Progenitor cell of endocrine pancreas (in vitro differentiated cells): ENCODE data around the gene CCDC50. TPM values are rescaled to one million over a fixed set of nuclear protein-coding genes. Genes with fewer than 3 reads are reported as not detected.

Source experiments
- DNase-seq: peaks from one replicate; pipeline ENCODE4 v3.0.0; 2021; ENCODE audit warnings: low spot score; ENCODE audit not compliant: unreplicated experiment
- H3K27ac Mint-ChIP-seq: 2 replicates; pipeline ENCODE4 v1.8.0; 2021; ENCODE audit warnings: mild to moderate bottlenecking, moderate library complexity, mixed read lengths
- H3K27me3 Mint-ChIP-seq: 2 replicates; pipeline ENCODE4 v1.8.0; 2021; ENCODE audit warnings: mixed read lengths
- H3K36me3 Mint-ChIP-seq: 2 replicates; pipeline ENCODE4 v1.8.0; 2022; ENCODE audit warnings: mixed read lengths; ENCODE audit not compliant: insufficient read depth
- H3K4me1 Mint-ChIP-seq: 2 replicates; pipeline ENCODE4 v1.8.0; 2021; ENCODE audit warnings: low read depth, mixed read lengths
- H3K4me3 Mint-ChIP-seq: 2 replicates; pipeline ENCODE4 v1.8.0; 2021; ENCODE audit warnings: low read depth, mild to moderate bottlenecking, moderate library complexity, mixed read lengths
- H3K9me3 Mint-ChIP-seq: 2 replicates; pipeline ENCODE4 v1.8.0; 2021; ENCODE audit warnings: low read depth, mixed read lengths
- total RNA-seq: library from RNA; stranded (reverse); gene quantifications from 2 replicates; pipeline ENCODE4 v1.2.1, GENCODE V29; 2021
- TF ChIP-seq, protein P1 (sequence below): fragments of 200-600 bp; sonication (generic); IDR thresholded peaks from one replicate; pipeline ENCODE4 v1.5.0; 2021; ENCODE audit warnings: antibody characterized with exemption, mild to moderate bottlenecking; ENCODE audit not compliant: unreplicated experiment

Gene CCDC50
- total RNA-seq, 1 donor from 2014 or later, result 66.3 TPM

DNA sequence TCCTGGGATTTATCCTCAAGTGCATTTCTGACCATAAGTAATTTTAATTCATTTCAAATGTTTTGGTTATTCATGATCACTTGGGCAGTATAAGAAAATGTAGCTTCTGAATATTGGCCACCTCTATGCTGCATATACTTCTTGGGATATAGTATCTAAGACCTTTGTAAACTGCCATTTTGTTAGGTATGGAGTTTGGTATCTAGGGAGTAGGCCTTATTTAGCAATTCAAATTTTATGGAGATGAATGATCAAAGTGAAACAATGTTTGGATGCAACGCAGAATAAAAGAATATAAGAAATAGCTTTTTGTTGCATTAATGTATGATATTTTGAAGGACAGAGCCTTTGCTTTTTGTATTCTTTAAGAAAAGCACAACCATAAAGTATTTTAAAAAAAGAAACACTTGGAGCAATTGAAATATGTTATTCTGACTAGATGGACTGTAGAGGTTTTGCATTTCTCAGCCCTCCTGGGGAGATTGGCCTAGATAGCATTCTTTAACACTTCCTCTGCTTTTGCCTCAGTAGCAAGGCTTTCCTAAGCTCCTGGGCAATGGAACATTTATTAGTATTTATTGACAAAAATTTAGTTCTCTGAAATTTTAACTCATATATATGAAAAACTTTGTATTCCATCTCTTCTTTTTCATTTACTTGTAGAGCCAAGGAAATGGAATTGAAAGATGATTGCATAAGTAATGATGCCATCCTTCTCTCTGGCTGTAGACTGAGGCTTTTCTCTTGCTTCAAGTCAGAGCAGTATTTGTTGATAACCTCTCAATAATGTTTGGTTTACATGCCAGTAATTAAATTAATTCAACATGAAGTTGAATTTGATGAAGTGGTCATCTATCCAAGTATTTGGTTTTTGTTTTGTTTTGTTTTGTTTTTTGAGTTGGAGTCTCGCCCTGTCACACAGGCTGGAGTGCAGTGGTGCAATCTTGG is 62.9 kb downstream of the CCDC50 start:
- no peaks in the 10 kb centered on the region for H3K9me3 Mint-ChIP-seq
- DNase-seq, result no peak

DNA sequence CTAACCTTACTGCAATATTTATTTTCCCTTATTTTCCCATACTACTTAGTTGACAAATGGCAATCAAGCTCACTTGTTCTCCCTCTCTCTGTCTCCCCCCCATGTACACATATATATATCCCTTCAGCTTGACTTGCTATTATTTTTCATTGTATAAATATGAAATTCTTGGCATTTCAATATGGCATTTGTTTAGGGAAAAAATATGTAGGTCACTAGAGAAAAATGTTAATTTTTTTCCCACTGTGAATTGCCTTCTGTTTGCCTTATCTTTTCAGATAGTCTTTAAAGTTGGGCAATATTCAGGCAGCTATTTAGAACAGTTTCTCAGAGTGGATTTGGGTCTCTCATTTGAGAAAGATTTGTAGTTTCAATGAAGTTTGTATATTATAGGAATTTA is 64.0 kb downstream of the CCDC50 start:
- Mint-ChIP-seq H3K27ac (no peak overlapping the region), H3K9me3 (no peaks in the 10 kb centered on the region), H3K27me3 (no peaks in the 10 kb centered on the region), H3K4me1 (no peaks in the 10 kb centered on the region), H3K36me3 (peaks cover 20% of the 10 kb centered on the region), H3K4me3 (no peak overlapping the region)
- TF ChIP-seq, protein P1, sequence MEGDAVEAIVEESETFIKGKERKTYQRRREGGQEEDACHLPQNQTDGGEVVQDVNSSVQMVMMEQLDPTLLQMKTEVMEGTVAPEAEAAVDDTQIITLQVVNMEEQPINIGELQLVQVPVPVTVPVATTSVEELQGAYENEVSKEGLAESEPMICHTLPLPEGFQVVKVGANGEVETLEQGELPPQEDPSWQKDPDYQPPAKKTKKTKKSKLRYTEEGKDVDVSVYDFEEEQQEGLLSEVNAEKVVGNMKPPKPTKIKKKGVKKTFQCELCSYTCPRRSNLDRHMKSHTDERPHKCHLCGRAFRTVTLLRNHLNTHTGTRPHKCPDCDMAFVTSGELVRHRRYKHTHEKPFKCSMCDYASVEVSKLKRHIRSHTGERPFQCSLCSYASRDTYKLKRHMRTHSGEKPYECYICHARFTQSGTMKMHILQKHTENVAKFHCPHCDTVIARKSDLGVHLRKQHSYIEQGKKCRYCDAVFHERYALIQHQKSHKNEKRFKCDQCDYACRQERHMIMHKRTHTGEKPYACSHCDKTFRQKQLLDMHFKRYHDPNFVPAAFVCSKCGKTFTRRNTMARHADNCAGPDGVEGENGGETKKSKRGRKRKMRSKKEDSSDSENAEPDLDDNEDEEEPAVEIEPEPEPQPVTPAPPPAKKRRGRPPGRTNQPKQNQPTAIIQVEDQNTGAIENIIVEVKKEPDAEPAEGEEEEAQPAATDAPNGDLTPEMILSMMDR, result no peak
- no peak for DNase-seq

More for the DNA sequence above, 62.9 kb downstream of the CCDC50 start:
- no peak overlapping the region for H3K4me3 Mint-ChIP-seq
- no peaks in the 10 kb centered on the region for H3K4me1 Mint-ChIP-seq
- H3K36me3 Mint-ChIP-seq, result peaks cover 20% of the 10 kb centered on the region
- H3K27me3 Mint-ChIP-seq, result no peaks in the 10 kb centered on the region
- TF ChIP-seq, protein P1, result no peak
- no peak overlapping the region for H3K27ac Mint-ChIP-seq

DNA sequence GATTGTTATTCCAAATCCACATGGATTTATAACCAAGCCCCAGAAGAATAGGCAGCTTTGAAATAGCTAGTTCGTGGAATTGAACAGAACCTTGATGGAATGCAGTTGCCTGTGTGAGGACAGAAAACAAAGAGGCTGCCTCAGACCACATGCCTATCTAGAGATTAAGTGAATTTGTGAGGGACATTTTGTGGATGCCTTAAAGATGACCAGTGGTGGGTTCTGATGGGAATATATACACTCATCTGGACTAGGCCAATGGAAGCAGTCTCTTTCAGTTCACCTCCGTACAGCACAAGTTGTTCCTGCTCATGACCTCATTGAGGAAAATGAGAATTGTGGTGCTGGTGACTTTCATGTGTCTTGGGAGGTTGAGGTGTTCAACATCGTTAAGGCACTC is 68.6 kb downstream of the CCDC50 start:
- Mint-ChIP-seq H3K4me1 (no peaks in the 10 kb centered on the region), H3K4me3 (no peak overlapping the region), H3K9me3 (no peaks in the 10 kb centered on the region), H3K36me3 (peaks cover 18% of the 10 kb centered on the region), H3K27me3 (no peaks in the 10 kb centered on the region), H3K27ac (no peak overlapping the region)
- TF ChIP-seq, protein P1, result no peak
- DNase-seq, result no peak

DNA sequence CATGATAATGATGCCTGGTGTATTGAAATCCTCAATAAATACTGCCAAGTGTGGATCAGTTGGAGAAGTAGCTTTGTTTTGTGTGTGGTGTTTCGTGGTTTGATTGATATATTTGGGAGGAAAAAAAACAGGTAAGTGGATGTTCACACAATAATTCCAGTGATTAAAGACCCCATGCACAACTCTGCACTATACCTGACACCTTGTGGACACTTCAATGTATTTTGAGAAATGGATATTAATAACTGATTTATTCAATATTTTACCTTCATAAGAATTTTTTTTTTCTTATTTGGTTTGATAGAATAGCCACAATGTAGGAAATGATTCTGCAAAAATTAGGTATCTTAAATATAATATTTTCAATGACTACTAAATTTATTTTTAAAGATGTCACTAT is 69.4 kb downstream of the CCDC50 start:
- no peaks in the 10 kb centered on the region for H3K4me1 Mint-ChIP-seq
- DNase-seq, result no peak
- no peaks in the 10 kb centered on the region for H3K27me3 Mint-ChIP-seq
- TF ChIP-seq, protein P1, result no peak
- no peak overlapping the region for H3K4me3 Mint-ChIP-seq
- peaks cover 14% of the 10 kb centered on the region for H3K36me3 Mint-ChIP-seq
- no peak overlapping the region for H3K27ac Mint-ChIP-seq
- H3K9me3 Mint-ChIP-seq, result no peaks in the 10 kb centered on the region

DNA sequence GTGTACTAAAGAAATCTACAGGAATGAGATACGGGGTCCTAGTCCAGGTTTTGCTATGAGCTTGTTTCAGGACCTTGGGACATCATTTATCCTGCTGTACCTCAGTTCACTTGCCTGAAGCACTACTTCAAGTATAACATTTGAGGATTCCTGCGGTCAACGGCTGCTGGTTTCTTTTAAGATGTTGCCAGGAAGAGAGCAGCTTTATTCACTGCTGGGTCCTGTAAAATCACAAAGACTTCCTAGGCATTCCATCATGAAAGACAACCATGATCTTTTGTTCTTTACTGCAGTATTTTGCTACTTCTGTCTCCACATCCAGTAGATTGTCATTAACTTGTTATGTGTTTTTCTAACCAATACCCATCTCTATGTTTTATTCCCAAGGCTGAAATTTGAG is 70.7 kb downstream of the CCDC50 start:
- DNase-seq, result no peak
- TF ChIP-seq, protein P1, result no peak
- Mint-ChIP-seq H3K27me3 (no peaks in the 10 kb centered on the region), H3K36me3 (peaks cover 14% of the 10 kb centered on the region), H3K27ac (no peak overlapping the region), H3K4me3 (no peak overlapping the region), H3K9me3 (no peaks in the 10 kb centered on the region), H3K4me1 (no peaks in the 10 kb centered on the region)
